OCI-LY1 (cell line): Measurements from ENCODE around the gene ESYT2.

Experiments used
- H2AFZ ChIP-seq: fragments of 200-600 bp; sonication (generic), shearing (Covaris generic); 2 replicates; pipeline ENCODE4 v1.6.0; 2014; ENCODE audit warnings: antibody characterized with exemption, mild to moderate bottlenecking, low read length
- H3F3A ChIP-seq: fragments of 200-600 bp; sonication (generic), shearing (Covaris generic); 2 replicates; pipeline ENCODE4 v1.6.0; 2014; ENCODE audit warnings: mild to moderate bottlenecking, antibody characterized with exemption, low read length, moderate library complexity; ENCODE audit not compliant: insufficient read depth
- H3K27ac ChIP-seq: fragments of 200-600 bp; sonication (generic); 2 replicates; pipeline ENCODE4 v1.5.1; 2014; ENCODE audit warnings: low read length, mixed run types, mild to moderate bottlenecking, low read depth; ENCODE audit not compliant: poor library complexity, severe bottlenecking
- H3K27me3 ChIP-seq: fragments of 200-600 bp; sonication (generic); 2 replicates; pipeline ENCODE4 v1.6.0; 2014; ENCODE audit warnings: antibody characterized with exemption, mild to moderate bottlenecking, low read length, moderate library complexity; ENCODE audit not compliant: insufficient read depth
- H3K36me3 ChIP-seq: fragments of 200-600 bp; sonication (generic); 2 replicates; pipeline ENCODE4 v1.6.1; 2014; ENCODE audit warnings: mild to moderate bottlenecking, antibody characterized with exemption, low read length, moderate library complexity, mixed read lengths; ENCODE audit not compliant: insufficient read depth
- H3K4me1 ChIP-seq: fragments of 200-600 bp; sonication (generic); 2 replicates; pipeline ENCODE4 v1.5.1; 2014; ENCODE audit warnings: mild to moderate bottlenecking, low read length, moderate library complexity; ENCODE audit not compliant: insufficient read depth, severe bottlenecking
- H3K4me2 ChIP-seq: fragments of 200-600 bp; sonication (generic), shearing (Covaris generic); 2 replicates; pipeline ENCODE4 v1.6.1; 2014; ENCODE audit warnings: low read length
- H3K4me3 ChIP-seq: fragments of 200-600 bp; sonication (generic); 2 replicates; pipeline ENCODE4 v1.5.1; 2014; ENCODE audit warnings: low read length, low read depth, mild to moderate bottlenecking, mixed read lengths; ENCODE audit not compliant: poor library complexity, severe bottlenecking
- H3K79me2 ChIP-seq: fragments of 200-600 bp; shearing (Covaris generic); 2 replicates; pipeline ENCODE4 v1.6.1; 2016; ENCODE audit warnings: mixed run types, low read length, mixed read lengths; ENCODE audit not compliant: insufficient read depth
- H3K9ac ChIP-seq: fragments of 200-600 bp; sonication (generic), shearing (Covaris generic); 2 replicates; pipeline ENCODE4 v1.6.1; 2014; ENCODE audit warnings: mild to moderate bottlenecking, low read length, mixed read lengths
- H3K9me2 ChIP-seq: fragments of 200-600 bp; sonication (generic), shearing (Covaris generic); 2 replicates; pipeline ENCODE4 v1.6.1; 2014; ENCODE audit warnings: low read depth, mild to moderate bottlenecking, low read length, mixed read lengths
- H3K9me3 ChIP-seq: fragments of 200-600 bp; shearing (Covaris generic); 2 replicates; pipeline ENCODE4 v1.6.1; 2014; ENCODE audit warnings: low read length, mixed read lengths
- H4K20me1 ChIP-seq: fragments of 200-600 bp; sonication (generic), shearing (Covaris generic); 2 replicates; pipeline ENCODE4 v1.6.0; 2016; ENCODE audit warnings: mild to moderate bottlenecking, low read length; ENCODE audit not compliant: insufficient read depth
- EZH2 ChIP-seq: fragments of 200-600 bp; sonication (generic), shearing (Covaris generic); IDR thresholded peaks from 2 replicates; pipeline ENCODE4 v1.8.0; 2017; ENCODE audit warnings: borderline replicate concordance, mixed run types, mild to moderate bottlenecking, antibody characterized with exemption, low read length, moderate library complexity, mixed read lengths
- TF ChIP-seq, protein P1 (sequence below): fragments of 200-600 bp; sonication (generic), shearing (Covaris generic); IDR thresholded peaks from 2 replicates; pipeline ENCODE4 v1.5.1; 2017; ENCODE audit warnings: mild to moderate bottlenecking, antibody characterized with exemption, low read length, moderate library complexity, mixed read lengths

The ESYT2 gene

DNA sequence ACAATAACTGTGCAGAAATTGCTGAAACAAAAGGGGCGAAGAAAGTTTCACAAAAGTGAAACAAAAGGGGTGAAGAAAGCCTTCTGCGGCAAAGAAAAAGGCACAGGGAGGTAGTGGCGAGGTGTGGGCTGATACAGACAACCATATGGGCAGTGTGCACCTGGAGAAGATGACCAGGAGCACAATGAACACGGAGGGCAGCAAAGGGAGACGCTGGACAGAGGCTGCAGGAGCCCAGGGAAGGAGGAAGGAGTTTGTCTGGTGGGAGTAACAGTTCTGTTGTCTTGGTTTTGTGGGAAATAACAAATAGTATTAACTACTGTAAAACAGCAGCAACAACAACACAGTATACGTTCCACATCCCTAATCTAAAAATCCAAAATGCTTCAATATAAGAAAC is 42.4 kb downstream of the ESYT2 start:
- Histone ChIP-seq H4K20me1 (no peaks in the 10 kb centered on the region), H3K4me1 (no peaks in the 10 kb centered on the region), H2AFZ (no peak overlapping the region), H3K27me3 (no peaks in the 10 kb centered on the region), H3K9ac (no peak overlapping the region), H3K9me3 (no peaks in the 10 kb centered on the region), H3F3A (no peaks in the 10 kb centered on the region), H3K9me2 (no peaks in the 10 kb centered on the region), H3K27ac (no peak overlapping the region), H3K4me3 (no peak overlapping the region), H3K36me3 (peaks cover 19% of the 10 kb centered on the region; the same call in 1 of the 2 replicates), H3K79me2 (no peaks in the 10 kb centered on the region), H3K4me2 (no peak overlapping the region)
- TF ChIP-seq, protein P1, sequence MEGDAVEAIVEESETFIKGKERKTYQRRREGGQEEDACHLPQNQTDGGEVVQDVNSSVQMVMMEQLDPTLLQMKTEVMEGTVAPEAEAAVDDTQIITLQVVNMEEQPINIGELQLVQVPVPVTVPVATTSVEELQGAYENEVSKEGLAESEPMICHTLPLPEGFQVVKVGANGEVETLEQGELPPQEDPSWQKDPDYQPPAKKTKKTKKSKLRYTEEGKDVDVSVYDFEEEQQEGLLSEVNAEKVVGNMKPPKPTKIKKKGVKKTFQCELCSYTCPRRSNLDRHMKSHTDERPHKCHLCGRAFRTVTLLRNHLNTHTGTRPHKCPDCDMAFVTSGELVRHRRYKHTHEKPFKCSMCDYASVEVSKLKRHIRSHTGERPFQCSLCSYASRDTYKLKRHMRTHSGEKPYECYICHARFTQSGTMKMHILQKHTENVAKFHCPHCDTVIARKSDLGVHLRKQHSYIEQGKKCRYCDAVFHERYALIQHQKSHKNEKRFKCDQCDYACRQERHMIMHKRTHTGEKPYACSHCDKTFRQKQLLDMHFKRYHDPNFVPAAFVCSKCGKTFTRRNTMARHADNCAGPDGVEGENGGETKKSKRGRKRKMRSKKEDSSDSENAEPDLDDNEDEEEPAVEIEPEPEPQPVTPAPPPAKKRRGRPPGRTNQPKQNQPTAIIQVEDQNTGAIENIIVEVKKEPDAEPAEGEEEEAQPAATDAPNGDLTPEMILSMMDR, result no peak
- TF ChIP-seq EZH2, result no peak

DNA sequence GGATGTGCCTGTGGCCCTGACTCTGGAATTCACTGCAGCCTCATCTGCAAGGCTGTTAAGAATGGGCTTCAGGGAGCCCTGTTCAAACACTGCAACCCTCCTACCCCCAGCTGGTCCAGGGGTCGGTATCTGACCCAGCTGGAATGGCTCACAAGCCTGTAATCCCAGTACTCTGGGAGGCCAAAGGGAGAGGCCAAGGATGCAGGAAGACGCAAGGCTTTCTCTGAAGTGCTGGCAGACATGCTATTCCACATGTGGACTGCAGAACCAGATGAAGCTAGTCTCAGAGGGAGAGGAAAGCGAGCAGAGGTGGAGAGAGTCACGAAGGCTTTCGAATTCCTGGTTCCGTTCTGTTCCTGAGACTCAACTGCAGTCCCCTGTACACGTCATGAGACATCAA is 45.0 kb downstream of the ESYT2 start:
- Histone ChIP-seq H4K20me1 (no peaks in the 10 kb centered on the region), H3K27ac (no peak overlapping the region), H3K27me3 (no peaks in the 10 kb centered on the region), H3K9me2 (no peaks in the 10 kb centered on the region), H3K36me3 (peaks cover 24% of the 10 kb centered on the region), H3K79me2 (no peaks in the 10 kb centered on the region), H3K4me1 (no peaks in the 10 kb centered on the region), H3K9me3 (no peaks in the 10 kb centered on the region), H3K4me3 (no peak overlapping the region), H3K4me2 (no peak overlapping the region), H3K9ac (no peak overlapping the region), H2AFZ (no peak overlapping the region), H3F3A (no peaks in the 10 kb centered on the region)
- TF ChIP-seq, protein P1, result no peak
- no peak for TF ChIP-seq EZH2

DNA sequence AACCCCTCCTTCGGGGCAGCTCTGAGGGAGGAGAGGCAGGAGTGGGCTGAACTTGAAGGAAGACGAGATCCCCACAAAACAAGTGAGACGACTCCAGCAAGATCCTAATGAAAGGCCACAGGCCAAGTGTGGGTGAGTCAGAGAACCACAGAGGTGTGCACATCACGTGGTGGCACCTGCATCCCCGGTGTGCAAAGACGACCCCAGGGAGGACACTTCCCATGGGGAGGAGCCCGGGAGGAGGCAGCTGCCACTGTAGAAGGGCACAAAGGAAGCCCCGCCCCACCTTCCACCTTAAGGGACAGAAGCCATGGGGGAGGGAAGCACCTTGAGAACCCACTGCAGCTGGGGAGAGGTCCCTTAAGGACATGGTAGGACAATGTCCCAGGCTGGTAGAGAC is 45.7 kb downstream of the ESYT2 start:
- Histone ChIP-seq H3K27ac (no peak overlapping the region), H4K20me1 (no peaks in the 10 kb centered on the region), H3K9ac (no peak overlapping the region), H3K4me3 (no peak overlapping the region), H3K36me3 (peaks cover 24% of the 10 kb centered on the region), H2AFZ (no peak overlapping the region), H3K9me3 (no peaks in the 10 kb centered on the region), H3K27me3 (no peaks in the 10 kb centered on the region), H3K79me2 (no peaks in the 10 kb centered on the region), H3K4me1 (no peaks in the 10 kb centered on the region), H3K4me2 (no peak overlapping the region), H3K9me2 (no peaks in the 10 kb centered on the region), H3F3A (no peaks in the 10 kb centered on the region)
- TF ChIP-seq, protein P1, result no peak
- no peak for TF ChIP-seq EZH2
